H1 (cell line): ENCODE measurements around the gene SRPX. TPM values are rescaled to one million over a fixed set of nuclear protein-coding genes. Genes with fewer than 3 reads are reported as not detected.

Experiments
- CTCF ChIA-PET: fragments of 300-600 bp; sonication (Branson Sonifier 250); formaldehyde crosslinking; loops from one replicate; lab custom pipeline; 2021; ENCODE audit not compliant: partially characterized antibody; lab: Charles Lee
- POLR2A ChIA-PET: fragments of 300-600 bp; sonication (Branson Sonifier 250); formaldehyde crosslinking; loops from one replicate; lab custom pipeline; 2021; ENCODE audit warnings: inconsistent platforms; ENCODE audit not compliant: partially characterized antibody; lab: Charles Lee
- DNase-seq, 2 experiments: peaks; one replicate each; pipeline versions ENCODE4 v3.0.0 to v3.0.0-alpha.2; 2010 to 2022; ENCODE audit warnings: low spot score in 2 of 2, low read depth in 1 of 2, mixed read lengths in 1 of 2
- FAIRE-seq: peaks from 2 replicates; lab custom pipeline; 2011; peaks lifted over from hg19 to GRCh38; lab: Jason Lieb, UNC
- H2AFZ ChIP-seq: 2 replicates; pipeline ENCODE4 v1.8.1; 2012; ENCODE audit warnings: low read length, inconsistent platforms
- H2AK5ac ChIP-seq: 2 replicates; pipeline ENCODE4 v1.6.1; 2013; ENCODE audit warnings: low read depth, low read length
- H2BK120ac ChIP-seq: replicated peaks from 2 replicates; pipeline ENCODE3; 2013; ENCODE audit warnings: low read depth, low read length, inconsistent platforms
- H2BK12ac ChIP-seq: 2 replicates; pipeline ENCODE4 v1.6.1; 2013; ENCODE audit warnings: low read depth, low read length
- H2BK15ac ChIP-seq: 2 replicates; pipeline ENCODE4 v1.6.1; 2013; ENCODE audit warnings: low read length
- H2BK20ac ChIP-seq: 2 replicates; pipeline ENCODE4 v1.6.1; 2013; ENCODE audit warnings: low read length
- H2BK5ac ChIP-seq: 2 replicates; pipeline ENCODE4 v1.6.1; 2013; ENCODE audit warnings: low read depth, low read length
- H3K14ac ChIP-seq: 2 replicates; pipeline ENCODE4 v1.6.1; 2013; ENCODE audit warnings: inconsistent platforms; ENCODE audit not compliant: insufficient read length
- H3K18ac ChIP-seq: 2 replicates; pipeline ENCODE4 v1.6.1; 2013; ENCODE audit warnings: low read length; ENCODE audit errors: extremely low read depth
- H3K23ac ChIP-seq: 2 replicates; pipeline ENCODE4 v1.6.1; 2013; ENCODE audit warnings: inconsistent platforms; ENCODE audit not compliant: insufficient read length
- H3K23me2 ChIP-seq: 2 replicates; pipeline ENCODE4 v1.6.1; 2013; ENCODE audit warnings: low read depth, low read length
- H3K27ac ChIP-seq: 2 replicates; pipeline ENCODE4 v1.6.1; 2011; ENCODE audit warnings: low read depth, low read length, inconsistent platforms
- H3K27me3 ChIP-seq, 4 experiments: replicated peaks in 1 of 4; 1 replicate in 1 of 4; 2 replicates in 3 of 4; pipeline versions ENCODE4 v1.6.1 to v1.8.1; 2011 to 2013; ENCODE audit warnings: low read length in 3 of 4, mild to moderate bottlenecking in 3 of 4, inconsistent platforms in 2 of 4, mixed read lengths in 2 of 4, moderate library complexity in 1 of 4; ENCODE audit not compliant: control insufficient read depth in 3 of 4, insufficient read depth in 3 of 4; ENCODE audit errors: extremely low read depth in 1 of 4
- H3K36me3 ChIP-seq, 4 experiments: 2 replicates each; pipeline versions ENCODE4 v1.6.1 to v1.8.1; 2011 to 2013; ENCODE audit warnings: mild to moderate bottlenecking in 4 of 4, low read length in 3 of 4, moderate library complexity in 2 of 4, control low read depth in 1 of 4, inconsistent platforms in 1 of 4; ENCODE audit not compliant: insufficient read depth in 4 of 4, control insufficient read depth in 2 of 4
- H3K4ac ChIP-seq: replicated peaks from 2 replicates; pipeline ENCODE3; 2013; ENCODE audit warnings: low read length, low read depth, mixed read lengths, inconsistent platforms; ENCODE audit not compliant: insufficient read length
- H3K4me1 ChIP-seq, 4 experiments: replicated peaks in 1 of 4; 1 replicate in 1 of 4; 2 replicates in 3 of 4; pipeline versions ENCODE4 v1.6.1 to v1.8.1; 2011 to 2013; ENCODE audit warnings: low read length in 3 of 4, inconsistent platforms in 2 of 4, mixed read lengths in 1 of 4; ENCODE audit not compliant: insufficient read depth in 4 of 4, control insufficient read depth in 3 of 4
- H3K4me2 ChIP-seq, 2 experiments: 2 replicates each; pipeline versions ENCODE4 v1.6.1 to v1.8.1; 2011 to 2013; ENCODE audit warnings: low read depth in 2 of 2, low read length in 2 of 2, control low read depth in 1 of 2, inconsistent platforms in 1 of 2, mild to moderate bottlenecking in 1 of 2; ENCODE audit not compliant: insufficient read depth in 1 of 2
- H3K4me3 ChIP-seq, 4 experiments: fragments of 200-600, 300-600 bp in 1 of 4; sonication (generic), shearing (Covaris generic), sonication (Bioruptor Twin) in 1 of 4; 2 replicates each; pipeline versions ENCODE4 v1.5.1 to v1.8.1; 2011 to 2016; ENCODE audit warnings: low read length in 4 of 4, low read depth in 3 of 4, control low read depth in 2 of 4, inconsistent platforms in 2 of 4, mild to moderate bottlenecking in 2 of 4, mixed read lengths in 1 of 4, moderate library complexity in 1 of 4; ENCODE audit not compliant: insufficient read depth in 2 of 4; ENCODE audit errors: extremely low read depth in 1 of 4
- H3K56ac ChIP-seq: replicated peaks from 2 replicates; pipeline ENCODE3; 2013; ENCODE audit warnings: low read depth, mild to moderate bottlenecking, mixed read lengths, low read length, inconsistent platforms; ENCODE audit not compliant: insufficient read length
- H3K79me1 ChIP-seq: 2 replicates; pipeline ENCODE4 v1.6.1; 2013; ENCODE audit warnings: low read depth, low read length, control low read depth
- H3K79me2 ChIP-seq, 2 experiments: 2 replicates each; pipeline versions ENCODE4 v1.6.1 to v1.8.1; 2012 to 2013; ENCODE audit warnings: low read length in 2 of 2, mild to moderate bottlenecking in 2 of 2, inconsistent platforms in 1 of 2; ENCODE audit not compliant: insufficient read depth in 2 of 2, control insufficient read depth in 1 of 2
- H3K9ac ChIP-seq, 4 experiments: replicated peaks in 1 of 4; 1 replicate in 1 of 4; 2 replicates in 3 of 4; pipeline versions ENCODE4 v1.6.1 to v1.8.1; 2011 to 2013; ENCODE audit warnings: low read depth in 3 of 4, low read length in 3 of 4, control low read depth in 2 of 4, mild to moderate bottlenecking in 2 of 4, moderate library complexity in 2 of 4, inconsistent platforms in 1 of 4; ENCODE audit errors: extremely low read depth in 1 of 4
- H3K9me3 ChIP-seq, 2 experiments: 2 replicates each; pipeline versions ENCODE4 v1.6.1 to v1.8.1; 2012 to 2013; ENCODE audit warnings: mild to moderate bottlenecking in 2 of 2, moderate library complexity in 2 of 2, control low read depth in 1 of 2, inconsistent platforms in 1 of 2, low read depth in 1 of 2, low read length in 1 of 2, mixed read lengths in 1 of 2; ENCODE audit not compliant: insufficient read depth in 2 of 2
- H4K20me1 ChIP-seq, 2 experiments: replicated peaks in 1 of 2; 2 replicates each; pipeline versions ENCODE3 to v1.8.1; 2011 to 2013; ENCODE audit warnings: inconsistent platforms in 2 of 2, low read length in 2 of 2, mild to moderate bottlenecking in 1 of 2; ENCODE audit not compliant: insufficient read depth in 2 of 2, control insufficient read depth in 1 of 2
- H4K5ac ChIP-seq: 2 replicates; pipeline ENCODE4 v1.6.1; 2013; ENCODE audit warnings: low read length, low read depth, mixed read lengths, inconsistent platforms; ENCODE audit not compliant: insufficient read length
- H4K8ac ChIP-seq: 2 replicates; pipeline ENCODE4 v1.8.0; 2013; ENCODE audit warnings: mild to moderate bottlenecking, moderate library complexity, low read length, inconsistent platforms; ENCODE audit not compliant: insufficient read depth; ENCODE audit errors: extremely low read depth
- H4K91ac ChIP-seq: replicated peaks from 2 replicates; pipeline ENCODE3; 2013; ENCODE audit warnings: low read length, mixed read lengths, inconsistent platforms; ENCODE audit not compliant: insufficient read length
- FOSL1 ChIP-seq: IDR thresholded peaks from 2 replicates; pipeline ENCODE4 v1.6.1; 2011; ENCODE audit warnings: mild to moderate bottlenecking, low read depth, low read length, moderate library complexity; ENCODE audit not compliant: insufficient read depth
- PHF8 ChIP-seq: fragments of 200-600 bp; sonication (generic); conservative IDR thresholded peaks from 2 replicates; pipeline ENCODE4 v1.7.1; 2012; ENCODE audit warnings: low read depth, mild to moderate bottlenecking, inconsistent platforms, low read length, moderate library complexity
- WGBS, 2 experiments: shearing (Covaris generic) in 1 of 2; methylation state at CpG; one replicate each; pipeline versions ENCODE4 v1.1.6 to v1.1.7; 2013 to 2015; ENCODE audit warnings: low lambda C conversion rate in 2 of 2, mixed read lengths in 2 of 2, inconsistent platforms in 1 of 2, low coverage in 1 of 2, missing lambda C conversion rate in 1 of 2; ENCODE audit not compliant: insufficient replicate concordance in 2 of 2, insufficient coverage in 1 of 2, insufficient read length in 1 of 2; ENCODE audit errors: extremely low coverage in 1 of 2, missing lambda C conversion rate in 1 of 2; 5-methylcytosine and 5-hydroxymethylcytosine counted together
- polyA plus RNA-seq, 7 experiments: library from polyadenylated mRNA; depleted of rRNA in 3 of 7; stranded (reverse) in 5 of 7; unstranded in 2 of 7; fragments of >200 nt in 5 of 7; fragments of 200-250 nt in 2 of 7; gene quantifications; 1 replicate in 5 of 7; 2 replicates in 1 of 7; 4 replicates in 1 of 7; pipeline versions ENCODE4 v1.2.1 to v1.2.3, GENCODE V29; 2011 to 2013; ENCODE audit warnings: missing spikeins in 2 of 7, mixed read lengths in 2 of 7
- total RNA-seq: library from RNA; stranded (reverse); fragmentation: NEBNext Ultra II Directional; extraction: Animal tissue kit (Norgen Biotek cat#: 25700); gene quantifications from 2 replicates; pipeline ENCODE4 v1.2.1, GENCODE V29; 2021
- TF ChIP-seq, protein P1 (sequence below), 3 experiments: IDR thresholded peaks; 1 replicate in 2 of 3; 2 replicates in 1 of 3; pipeline versions ENCODE4 v1.5.1 to v1.6.1; 2011; ENCODE audit warnings: low read length in 3 of 3, mild to moderate bottlenecking in 3 of 3, inconsistent platforms in 2 of 3, low read depth in 1 of 3, moderate library complexity in 1 of 3; ENCODE audit not compliant: insufficient read depth in 1 of 3; ENCODE audit errors: control extremely low read depth in 1 of 3

Gene SRPX
- total and polyA plus RNA-seq, 2 of the 8 experiments (the other 6 are each of a cell fraction or from before 2014, with no cell fraction given): 7.6 to 10.4 TPM

DNA sequence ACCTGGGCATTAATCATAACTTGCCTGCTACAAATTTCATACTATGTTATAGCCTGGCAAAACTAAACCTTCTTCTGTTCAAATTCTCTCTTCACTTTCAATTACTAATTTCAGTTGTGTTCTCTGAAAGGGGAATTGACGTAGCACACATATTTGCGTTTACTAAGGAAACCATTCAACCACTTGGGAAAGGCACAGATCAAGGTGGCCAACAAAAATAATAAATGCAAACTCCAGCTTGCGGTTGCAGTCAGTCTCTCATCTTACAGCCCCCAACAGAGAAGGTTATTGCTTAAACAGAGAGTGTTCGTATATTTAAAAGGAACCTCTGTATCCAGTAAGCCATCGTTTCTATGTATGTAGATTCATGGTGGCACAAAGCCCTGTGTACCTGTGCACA lies 4.0 kb downstream of the SRPX start:
- FAIRE-seq (no peak), DNase-seq (no peak)
- Histone ChIP-seq H2AFZ (no peak overlapping the region), H3K4ac (no peak overlapping the region), H4K20me1 (no peaks in the 10 kb centered on the region), H3K9ac (no peak overlapping the region), H2BK120ac (no peak overlapping the region), H4K5ac (no peak overlapping the region), H3K27me3 (peaks cover 2 to 10% (median 10%) of the 10 kb centered on the region in 4 experiments; a peak in 6 of 7 replicates), H3K4me2 (no peak overlapping the region), H3K79me2 (no peaks in the 10 kb centered on the region), H3K23me2 (peaks cover 10% of the 10 kb centered on the region; the same call in 1 of the 2 replicates), H3K23ac (no peak overlapping the region), H2BK20ac (no peak overlapping the region), H4K8ac (no peak overlapping the region), H4K91ac (no peak overlapping the region), H3K56ac (no peak overlapping the region), H2BK5ac (no peak overlapping the region), H3K79me1 (no peaks in the 10 kb centered on the region), H3K27ac (no peak overlapping the region), H2BK12ac (no peak overlapping the region), H3K4me3 (no peak overlapping the region), H3K4me1 (no peaks in the 10 kb centered on the region), H2BK15ac (no peak overlapping the region), H3K9me3 (no peaks in the 10 kb centered on the region), H3K36me3 (no peaks in the 10 kb centered on the region), H3K14ac (no peak overlapping the region), H2AK5ac (no peak overlapping the region), H3K18ac (no peak overlapping the region)
- WGBS, 2 experiments: 74% methylated on average over 5 of the region's 5 CpGs; no CpG with 5 or more reads in 1 of the 2 experiments
- POLR2A ChIA-PET: no interaction called here
- TF ChIP-seq, protein P1, sequence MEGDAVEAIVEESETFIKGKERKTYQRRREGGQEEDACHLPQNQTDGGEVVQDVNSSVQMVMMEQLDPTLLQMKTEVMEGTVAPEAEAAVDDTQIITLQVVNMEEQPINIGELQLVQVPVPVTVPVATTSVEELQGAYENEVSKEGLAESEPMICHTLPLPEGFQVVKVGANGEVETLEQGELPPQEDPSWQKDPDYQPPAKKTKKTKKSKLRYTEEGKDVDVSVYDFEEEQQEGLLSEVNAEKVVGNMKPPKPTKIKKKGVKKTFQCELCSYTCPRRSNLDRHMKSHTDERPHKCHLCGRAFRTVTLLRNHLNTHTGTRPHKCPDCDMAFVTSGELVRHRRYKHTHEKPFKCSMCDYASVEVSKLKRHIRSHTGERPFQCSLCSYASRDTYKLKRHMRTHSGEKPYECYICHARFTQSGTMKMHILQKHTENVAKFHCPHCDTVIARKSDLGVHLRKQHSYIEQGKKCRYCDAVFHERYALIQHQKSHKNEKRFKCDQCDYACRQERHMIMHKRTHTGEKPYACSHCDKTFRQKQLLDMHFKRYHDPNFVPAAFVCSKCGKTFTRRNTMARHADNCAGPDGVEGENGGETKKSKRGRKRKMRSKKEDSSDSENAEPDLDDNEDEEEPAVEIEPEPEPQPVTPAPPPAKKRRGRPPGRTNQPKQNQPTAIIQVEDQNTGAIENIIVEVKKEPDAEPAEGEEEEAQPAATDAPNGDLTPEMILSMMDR (IDR thresholded peaks at IDR 0.05; ENCODE audit: control extremely low read depth in 1 of 3, insufficient read depth in 1 of 3, low read depth in 1 of 3, low read length in 3 of 3): no peak
- TF ChIP-seq FOSL1 (no peak), PHF8 (no peak)
- CTCF ChIA-PET: interaction anchor here (1.5 to 1.8 kb wide), 2 partner anchors 27 to 66 kb away, joined by 4 read pairs; no protein-coding TSS in a partner anchor
